GM23338 (cell line): ENCODE measurements around the gene SMIM13. TPM values are rescaled to one million over a fixed set of nuclear protein-coding genes. Genes with fewer than 3 reads are reported as not detected.

ENCODE experiments used
- ATAC-seq: fragments of 200-7000 bp; cut with Tn5 transposase; 3 replicates; pipeline ENCODE4 v1.9.1; 2020
- DNase-seq: peaks from one replicate; pipeline ENCODE4 v3.0.0-alpha.2; 2015; ENCODE audit warnings: low spot score
- H2AFZ ChIP-seq: fragments of 200-600 bp; sonication (generic); 2 replicates; pipeline ENCODE4 v1.8.0; 2016; ENCODE audit warnings: antibody characterized with exemption, mild to moderate bottlenecking, moderate library complexity
- H3F3A ChIP-seq: fragments of 200-600 bp; sonication (generic); replicated peaks from 2 replicates; pipeline ENCODE4 v1.8.0; 2017; ENCODE audit warnings: antibody characterized with exemption, mixed run types, low read depth
- H3K27ac ChIP-seq: fragments of 200-600 bp; sonication (generic); 2 replicates; pipeline ENCODE4 v1.6.1; 2016; ENCODE audit warnings: low read depth
- H3K27me3 ChIP-seq: fragments of 200-600 bp; sonication (generic); 2 replicates; pipeline ENCODE4 v1.8.0; 2016; ENCODE audit warnings: mild to moderate bottlenecking, mixed run types, moderate library complexity; ENCODE audit not compliant: insufficient read depth
- H3K36me3 ChIP-seq: fragments of 200-600 bp; sonication (generic); 2 replicates; pipeline ENCODE4 v1.8.0; 2016; ENCODE audit warnings: mild to moderate bottlenecking; ENCODE audit not compliant: insufficient read depth
- H3K4me1 ChIP-seq: fragments of 200-600 bp; sonication (generic); 2 replicates; pipeline ENCODE4 v1.8.0; 2016; ENCODE audit warnings: mild to moderate bottlenecking, moderate library complexity; ENCODE audit not compliant: insufficient read depth
- H3K4me2 ChIP-seq: fragments of 200-600 bp; sonication (generic); 2 replicates; pipeline ENCODE4 v1.7.1; 2017; ENCODE audit warnings: mixed run types
- H3K4me3 ChIP-seq: fragments of 200-600 bp; sonication (generic); 2 replicates; pipeline ENCODE4 v1.6.1; 2016; ENCODE audit warnings: mixed run types
- H3K79me2 ChIP-seq: fragments of 200-600 bp; sonication (generic); replicated peaks from 2 replicates; pipeline ENCODE4 v1.8.0; 2017; ENCODE audit warnings: mild to moderate bottlenecking; ENCODE audit not compliant: insufficient read depth
- H3K9me2 ChIP-seq: fragments of 200-600 bp; sonication (generic); 2 replicates; pipeline ENCODE4 v1.8.0; 2017; ENCODE audit not compliant: insufficient read depth
- H4K20me1 ChIP-seq: fragments of 200-600 bp; sonication (generic); replicated peaks from 2 replicates; pipeline ENCODE4 v1.8.0; 2017; ENCODE audit warnings: mild to moderate bottlenecking; ENCODE audit not compliant: insufficient read depth
- H3K27ac Mint-ChIP-seq: 2 replicates; pipeline ENCODE4 v1.8.0; 2020; ENCODE audit warnings: inconsistent platforms, mild to moderate bottlenecking, moderate library complexity, mixed read lengths
- H3K27me3 Mint-ChIP-seq: 3 replicates; pipeline ENCODE4 v1.8.0; 2022; ENCODE audit warnings: low read depth, mild to moderate bottlenecking, moderate library complexity, mixed read lengths, inconsistent platforms; ENCODE audit not compliant: insufficient read depth, poor library complexity
- H3K36me3 Mint-ChIP-seq: 3 replicates; pipeline ENCODE4 v1.8.0; 2021; ENCODE audit warnings: low read depth, mild to moderate bottlenecking, inconsistent platforms, moderate library complexity, mixed read lengths
- H3K4me1 Mint-ChIP-seq: 3 replicates; pipeline ENCODE4 v1.8.0; 2020; ENCODE audit warnings: mild to moderate bottlenecking, inconsistent platforms, mixed read lengths
- H3K4me3 Mint-ChIP-seq: 3 replicates; pipeline ENCODE4 v1.8.0; 2021; ENCODE audit warnings: moderate library complexity, mild to moderate bottlenecking, inconsistent platforms, mixed read lengths
- H3K9me3 Mint-ChIP-seq: 3 replicates; pipeline ENCODE4 v1.8.0; 2020; ENCODE audit warnings: moderate library complexity, mild to moderate bottlenecking, inconsistent platforms, mixed read lengths
- CTCF ChIP-seq, 2 experiments: fragments of 200-600 bp in 1 of 2; sonication (generic) in 1 of 2; conservative IDR thresholded peaks; 2 replicates each; pipeline versions ENCODE4 v1.5.1 to v1.6.1; 2016 to 2017; ENCODE audit warnings: antibody characterized with exemption in 2 of 2, low read depth in 2 of 2, mild to moderate bottlenecking in 2 of 2, moderate library complexity in 1 of 2
- EZH2 ChIP-seq: fragments of 200-600 bp; sonication (generic); IDR thresholded peaks from one replicate; pipeline ENCODE4 v1.8.0; 2017; ENCODE audit warnings: antibody characterized with exemption, mild to moderate bottlenecking, low read depth; ENCODE audit not compliant: unreplicated experiment
- EZH2phosphoT487 ChIP-seq: fragments of 200-600 bp; sonication (generic); IDR thresholded peaks from one replicate; pipeline ENCODE4 v1.8.1; 2018; ENCODE audit warnings: antibody characterized with exemption; ENCODE audit not compliant: unreplicated experiment
- JUNB ChIP-seq: IDR thresholded peaks from one replicate; pipeline ENCODE4 v1.6.1; 2016; ENCODE audit warnings: antibody characterized with exemption; ENCODE audit not compliant: unreplicated experiment
- NANOG ChIP-seq: IDR thresholded peaks from 2 replicates; pipeline ENCODE4 v1.6.1; 2016; ENCODE audit warnings: antibody characterized with exemption, borderline replicate concordance
- POLR2AphosphoS5 ChIP-seq: IDR thresholded peaks from 2 replicates; pipeline ENCODE4 v1.6.1; 2016; ENCODE audit warnings: antibody characterized with exemption, low read depth
- STAT1 ChIP-seq: IDR thresholded peaks from one replicate; pipeline ENCODE4 v1.6.1; 2016; ENCODE audit warnings: antibody characterized with exemption; ENCODE audit not compliant: unreplicated experiment
- ZNF114 ChIP-seq: fragments of 250-450 bp; sonication (Bioruptor Pico); IDR thresholded peaks from 2 replicates; pipeline ENCODE4 v1.5.0; 2020; ENCODE audit warnings: mild to moderate bottlenecking, moderate library complexity
- ZNF331 ChIP-seq: fragments of 250-450 bp; sonication (Bioruptor Pico); IDR thresholded peaks from 2 replicates; pipeline ENCODE4 v1.5.0; 2020; ENCODE audit warnings: low read depth, mild to moderate bottlenecking, moderate library complexity
- polyA plus RNA-seq: library from polyadenylated mRNA; unstranded; fragments of >200 nt; fragmentation: Nextera tagmentation; extraction: Ambion mirVana; gene quantifications from 2 replicates; pipeline ENCODE4 v1.2.1, GENCODE V29; 2016
- total RNA-seq: library from RNA; depleted of rRNA; stranded (reverse); fragments of >200 nt; shearing (Covaris generic); gene quantifications from 2 replicates; pipeline ENCODE4 v1.2.3, GENCODE V29; 2014
- TF ChIP-seq, protein P1 (sequence below): fragments of 250-450 bp; sonication (Bioruptor Pico); IDR thresholded peaks from 2 replicates; pipeline ENCODE4 v1.5.0; 2020; ENCODE audit warnings: mild to moderate bottlenecking, moderate library complexity
- TF ChIP-seq, protein P2 (sequence below): IDR thresholded peaks from 2 replicates; pipeline ENCODE4 v1.6.1; 2016; ENCODE audit warnings: antibody characterized with exemption
- TF ChIP-seq, protein P3 (sequence below): IDR thresholded peaks from one replicate; pipeline ENCODE4 v1.6.1; 2018; ENCODE audit warnings: antibody characterized with exemption; ENCODE audit not compliant: unreplicated experiment

SMIM13 gene
- total and polyA plus RNA-seq, 2 experiments from 2014 or later: 7.2 to 12.7 TPM

DNA sequence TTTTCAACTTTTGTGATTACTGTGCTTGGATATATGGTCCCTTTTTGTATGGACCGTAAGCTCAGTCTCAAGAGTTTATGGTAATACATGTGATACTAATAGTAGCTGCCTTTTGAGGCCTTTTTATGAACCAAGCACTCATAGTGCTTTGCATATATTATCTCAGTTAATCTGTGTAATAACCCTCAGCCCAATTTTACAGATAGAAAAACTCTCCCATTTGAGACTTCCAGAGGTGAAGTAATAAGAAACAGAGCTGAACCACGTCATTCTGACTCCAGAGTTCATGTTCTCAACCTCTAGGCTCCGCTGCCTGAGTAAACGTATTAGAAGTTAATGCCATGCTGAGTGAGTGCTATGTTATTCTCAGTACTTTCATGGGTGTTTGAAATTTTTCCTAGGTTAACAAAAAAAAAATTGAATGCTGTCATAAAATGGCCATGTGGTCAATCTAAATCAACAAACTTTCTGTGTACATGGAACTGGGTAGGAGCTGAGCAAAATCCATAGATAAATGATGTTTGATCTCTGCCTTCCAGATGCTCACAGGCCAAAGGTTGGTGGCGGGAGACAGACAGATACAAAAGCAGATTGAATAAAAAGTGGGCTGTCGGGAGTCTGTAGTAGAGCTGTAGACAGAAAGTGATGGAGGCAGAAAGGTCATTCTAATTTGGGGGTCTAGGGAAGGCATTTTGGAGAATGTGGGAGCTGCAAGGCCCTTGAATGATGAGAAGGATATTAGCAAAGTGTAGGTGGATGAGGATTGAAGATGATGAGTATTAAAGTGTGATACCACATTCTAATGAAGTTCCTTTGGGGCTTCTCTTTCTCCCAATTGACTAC, 26.9 kb upstream of the SMIM13 start (continued):
- TF ChIP-seq, protein P1, sequence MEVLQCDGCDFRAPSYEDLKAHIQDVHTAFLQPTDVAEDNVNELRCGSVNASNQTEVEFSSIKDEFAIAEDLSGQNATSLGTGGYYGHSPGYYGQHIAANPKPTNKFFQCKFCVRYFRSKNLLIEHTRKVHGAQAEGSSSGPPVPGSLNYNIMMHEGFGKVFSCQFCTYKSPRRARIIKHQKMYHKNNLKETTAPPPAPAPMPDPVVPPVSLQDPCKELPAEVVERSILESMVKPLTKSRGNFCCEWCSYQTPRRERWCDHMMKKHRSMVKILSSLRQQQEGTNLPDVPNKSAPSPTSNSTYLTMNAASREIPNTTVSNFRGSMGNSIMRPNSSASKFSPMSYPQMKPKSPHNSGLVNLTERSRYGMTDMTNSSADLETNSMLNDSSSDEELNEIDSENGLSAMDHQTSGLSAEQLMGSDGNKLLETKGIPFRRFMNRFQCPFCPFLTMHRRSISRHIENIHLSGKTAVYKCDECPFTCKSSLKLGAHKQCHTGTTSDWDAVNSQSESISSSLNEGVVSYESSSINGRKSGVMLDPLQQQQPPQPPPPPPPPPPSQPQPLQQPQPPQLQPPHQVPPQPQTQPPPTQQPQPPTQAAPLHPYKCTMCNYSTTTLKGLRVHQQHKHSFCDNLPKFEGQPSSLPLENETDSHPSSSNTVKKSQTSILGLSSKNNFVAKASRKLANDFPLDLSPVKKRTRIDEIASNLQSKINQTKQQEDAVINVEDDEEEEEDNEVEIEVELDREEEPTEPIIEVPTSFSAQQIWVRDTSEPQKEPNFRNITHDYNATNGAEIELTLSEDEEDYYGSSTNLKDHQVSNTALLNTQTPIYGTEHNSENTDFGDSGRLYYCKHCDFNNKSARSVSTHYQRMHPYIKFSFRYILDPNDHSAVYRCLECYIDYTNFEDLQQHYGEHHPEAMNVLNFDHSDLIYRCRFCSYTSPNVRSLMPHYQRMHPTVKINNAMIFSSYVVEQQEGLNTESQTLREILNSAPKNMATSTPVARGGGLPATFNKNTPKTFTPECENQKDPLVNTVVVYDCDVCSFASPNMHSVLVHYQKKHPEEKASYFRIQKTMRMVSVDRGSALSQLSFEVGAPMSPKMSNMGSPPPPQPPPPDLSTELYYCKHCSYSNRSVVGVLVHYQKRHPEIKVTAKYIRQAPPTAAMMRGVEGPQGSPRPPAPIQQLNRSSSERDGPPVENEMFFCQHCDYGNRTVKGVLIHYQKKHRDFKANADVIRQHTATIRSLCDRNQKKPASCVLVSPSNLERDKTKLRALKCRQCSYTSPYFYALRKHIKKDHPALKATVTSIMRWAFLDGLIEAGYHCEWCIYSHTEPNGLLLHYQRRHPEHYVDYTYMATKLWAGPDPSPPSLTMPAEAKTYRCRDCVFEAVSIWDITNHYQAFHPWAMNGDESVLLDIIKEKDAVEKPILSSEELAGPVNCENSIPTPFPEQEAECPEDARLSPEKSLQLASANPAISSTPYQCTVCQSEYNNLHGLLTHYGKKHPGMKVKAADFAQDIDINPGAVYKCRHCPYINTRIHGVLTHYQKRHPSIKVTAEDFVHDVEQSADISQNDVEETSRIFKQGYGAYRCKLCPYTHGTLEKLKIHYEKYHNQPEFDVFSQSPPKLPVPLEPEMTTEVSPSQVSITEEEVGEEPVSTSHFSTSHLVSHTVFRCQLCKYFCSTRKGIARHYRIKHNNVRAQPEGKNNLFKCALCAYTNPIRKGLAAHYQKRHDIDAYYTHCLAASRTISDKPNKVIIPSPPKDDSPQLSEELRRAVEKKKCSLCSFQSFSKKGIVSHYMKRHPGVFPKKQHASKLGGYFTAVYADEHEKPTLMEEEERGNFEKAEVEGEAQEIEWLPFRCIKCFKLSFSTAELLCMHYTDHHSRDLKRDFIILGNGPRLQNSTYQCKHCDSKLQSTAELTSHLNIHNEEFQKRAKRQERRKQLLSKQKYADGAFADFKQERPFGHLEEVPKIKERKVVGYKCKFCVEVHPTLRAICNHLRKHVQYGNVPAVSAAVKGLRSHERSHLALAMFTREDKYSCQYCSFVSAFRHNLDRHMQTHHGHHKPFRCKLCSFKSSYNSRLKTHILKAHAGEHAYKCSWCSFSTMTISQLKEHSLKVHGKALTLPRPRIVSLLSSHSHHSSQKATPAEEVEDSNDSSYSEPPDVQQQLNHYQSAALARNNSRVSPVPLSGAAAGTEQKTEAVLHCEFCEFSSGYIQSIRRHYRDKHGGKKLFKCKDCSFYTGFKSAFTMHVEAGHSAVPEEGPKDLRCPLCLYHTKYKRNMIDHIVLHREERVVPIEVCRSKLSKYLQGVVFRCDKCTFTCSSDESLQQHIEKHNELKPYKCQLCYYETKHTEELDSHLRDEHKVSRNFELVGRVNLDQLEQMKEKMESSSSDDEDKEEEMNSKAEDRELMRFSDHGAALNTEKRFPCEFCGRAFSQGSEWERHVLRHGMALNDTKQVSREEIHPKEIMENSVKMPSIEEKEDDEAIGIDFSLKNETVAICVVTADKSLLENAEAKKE (CRISPR knock-in tag): no peak
- TF ChIP-seq POLR2AphosphoS5 (no peak), JUNB (no peak), ZNF331 (CRISPR knock-in tag) (no peak), NANOG (no peak), STAT1 (no peak), EZH2 (no peak)
- TF ChIP-seq, protein P2, sequence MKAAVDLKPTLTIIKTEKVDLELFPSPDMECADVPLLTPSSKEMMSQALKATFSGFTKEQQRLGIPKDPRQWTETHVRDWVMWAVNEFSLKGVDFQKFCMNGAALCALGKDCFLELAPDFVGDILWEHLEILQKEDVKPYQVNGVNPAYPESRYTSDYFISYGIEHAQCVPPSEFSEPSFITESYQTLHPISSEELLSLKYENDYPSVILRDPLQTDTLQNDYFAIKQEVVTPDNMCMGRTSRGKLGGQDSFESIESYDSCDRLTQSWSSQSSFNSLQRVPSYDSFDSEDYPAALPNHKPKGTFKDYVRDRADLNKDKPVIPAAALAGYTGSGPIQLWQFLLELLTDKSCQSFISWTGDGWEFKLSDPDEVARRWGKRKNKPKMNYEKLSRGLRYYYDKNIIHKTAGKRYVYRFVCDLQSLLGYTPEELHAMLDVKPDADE: no peak

GRCh38 chr6:11067348-11067747, 26.3 kb upstream of the SMIM13 start:
- Histone ChIP-seq H3K9me2 (no peaks in the 10 kb centered on the region), H3K79me2 (no peaks in the 10 kb centered on the region), H3K36me3 (no peaks in the 10 kb centered on the region), H3F3A (no peaks in the 10 kb centered on the region), H3K27ac (no peak overlapping the region), H3K27me3 (no peaks in the 10 kb centered on the region), H4K20me1 (no peaks in the 10 kb centered on the region), H2AFZ (peak overlapping the region; percentile 89), H3K4me2 (no peak overlapping the region), H3K4me1 (no peaks in the 10 kb centered on the region), H3K4me3 (no peak overlapping the region)
- Mint-ChIP-seq H3K4me3 (no peak overlapping the region), H3K4me1 (peaks cover 4% of the 10 kb centered on the region; the same call in 2 of the 3 replicates), H3K36me3 (no peaks in the 10 kb centered on the region), H3K9me3 (no peaks in the 10 kb centered on the region), H3K27me3 (peaks cover 2% of the 10 kb centered on the region), H3K27ac (no peak overlapping the region)
- DNase-seq (no peak), ATAC-seq (no peak)
- TF ChIP-seq POLR2AphosphoS5 (no peak), STAT1 (no peak), CTCF (conservative IDR thresholded peaks at IDR 0.05; ENCODE audit: low read depth in 2 of 2) (no peak), ZNF114 (no peak), JUNB (no peak), EZH2phosphoT487 (no peak), EZH2 (no peak)
- TF ChIP-seq, protein P3, sequence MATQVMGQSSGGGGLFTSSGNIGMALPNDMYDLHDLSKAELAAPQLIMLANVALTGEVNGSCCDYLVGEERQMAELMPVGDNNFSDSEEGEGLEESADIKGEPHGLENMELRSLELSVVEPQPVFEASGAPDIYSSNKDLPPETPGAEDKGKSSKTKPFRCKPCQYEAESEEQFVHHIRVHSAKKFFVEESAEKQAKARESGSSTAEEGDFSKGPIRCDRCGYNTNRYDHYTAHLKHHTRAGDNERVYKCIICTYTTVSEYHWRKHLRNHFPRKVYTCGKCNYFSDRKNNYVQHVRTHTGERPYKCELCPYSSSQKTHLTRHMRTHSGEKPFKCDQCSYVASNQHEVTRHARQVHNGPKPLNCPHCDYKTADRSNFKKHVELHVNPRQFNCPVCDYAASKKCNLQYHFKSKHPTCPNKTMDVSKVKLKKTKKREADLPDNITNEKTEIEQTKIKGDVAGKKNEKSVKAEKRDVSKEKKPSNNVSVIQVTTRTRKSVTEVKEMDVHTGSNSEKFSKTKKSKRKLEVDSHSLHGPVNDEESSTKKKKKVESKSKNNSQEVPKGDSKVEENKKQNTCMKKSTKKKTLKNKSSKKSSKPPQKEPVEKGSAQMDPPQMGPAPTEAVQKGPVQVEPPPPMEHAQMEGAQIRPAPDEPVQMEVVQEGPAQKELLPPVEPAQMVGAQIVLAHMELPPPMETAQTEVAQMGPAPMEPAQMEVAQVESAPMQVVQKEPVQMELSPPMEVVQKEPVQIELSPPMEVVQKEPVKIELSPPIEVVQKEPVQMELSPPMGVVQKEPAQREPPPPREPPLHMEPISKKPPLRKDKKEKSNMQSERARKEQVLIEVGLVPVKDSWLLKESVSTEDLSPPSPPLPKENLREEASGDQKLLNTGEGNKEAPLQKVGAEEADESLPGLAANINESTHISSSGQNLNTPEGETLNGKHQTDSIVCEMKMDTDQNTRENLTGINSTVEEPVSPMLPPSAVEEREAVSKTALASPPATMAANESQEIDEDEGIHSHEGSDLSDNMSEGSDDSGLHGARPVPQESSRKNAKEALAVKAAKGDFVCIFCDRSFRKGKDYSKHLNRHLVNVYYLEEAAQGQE: no peak
